GM20431 (cell line): ENCODE data around the gene RAD23A.

Source experiments
- in situ Hi-C: fragments of 300-500 bp; cut with MseI, MboI; formaldehyde crosslinking; loops from one replicate; pipeline ENCODE4 v1.15.0; 2020; ENCODE audit warnings: low sequenced_read_pairs; ENCODE audit not compliant: unreplicated experiment

Gene RAD23A

GRCh38 chr19:12997967-12998940, 52.6 kb downstream of the RAD23A start:
- in situ Hi-C loops: no loop called here

GRCh38 chr19:13001166-13001501, 55.5 kb downstream of the RAD23A start:
- in situ Hi-C loops: no loop called here

GRCh38 chr19:13001502-13002165, 56.0 kb downstream of the RAD23A start:
- in situ Hi-C loops: no loop called here

- in situ Hi-C loops: no loop called here
Measured at GRCh38 chr19:13002166-13002898, 56.7 kb downstream of the RAD23A start.

GRCh38 chr19:13003081-13003480, 57.4 kb downstream of the RAD23A start:
- in situ Hi-C loops: no loop called here
